HPDE6-E6E7 (cell line): ENCODE data around the gene LRBA.
"Not testable (repeated sequence)": the region's sequence is repeated elsewhere in the genome, so short reads cannot be mapped to it uniquely, and the experiment has no call there.

ENCODE experiments used
- DNase-seq: peaks from one replicate; pipeline ENCODE4 v3.0.0; 2011; ENCODE audit warnings: missing footprints; ENCODE audit errors: extremely low spot score

The LRBA gene

GRCh38 chr4:150423503-150423902 is 591.6 kb downstream of the LRBA start:
- DNase-seq, result no peak

- no peak for DNase-seq
Observed at GRCh38 chr4:150423074-150423473, 592.0 kb downstream of the LRBA start.

DNA sequence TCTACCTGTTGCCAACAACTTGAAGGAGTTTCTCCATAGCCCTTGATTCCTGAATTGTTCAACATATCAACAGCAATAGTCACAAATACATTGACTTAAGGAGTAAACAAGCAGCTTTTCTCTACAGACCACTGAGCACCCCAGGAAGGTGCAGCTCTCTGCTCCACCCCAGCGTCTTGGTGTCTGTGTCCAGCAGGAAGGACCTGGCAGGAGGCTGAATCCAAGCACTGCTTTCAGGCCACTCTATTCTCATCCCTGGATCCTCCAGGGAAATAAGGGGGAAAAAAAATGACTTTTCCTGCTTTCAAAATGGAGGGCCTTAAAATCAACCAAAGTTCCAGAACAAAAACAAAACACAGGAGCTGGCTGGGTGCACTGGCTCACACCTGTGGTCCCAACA is 593.5 kb downstream of the LRBA start:
- no peak for DNase-seq

- DNase-seq, result no peak
Observed at GRCh38 chr4:150419939-150420338, 595.1 kb downstream of the LRBA start.

- no peak for DNase-seq
Observed at GRCh38 chr4:150418757-150419410, 596.2 kb downstream of the LRBA start.

DNA sequence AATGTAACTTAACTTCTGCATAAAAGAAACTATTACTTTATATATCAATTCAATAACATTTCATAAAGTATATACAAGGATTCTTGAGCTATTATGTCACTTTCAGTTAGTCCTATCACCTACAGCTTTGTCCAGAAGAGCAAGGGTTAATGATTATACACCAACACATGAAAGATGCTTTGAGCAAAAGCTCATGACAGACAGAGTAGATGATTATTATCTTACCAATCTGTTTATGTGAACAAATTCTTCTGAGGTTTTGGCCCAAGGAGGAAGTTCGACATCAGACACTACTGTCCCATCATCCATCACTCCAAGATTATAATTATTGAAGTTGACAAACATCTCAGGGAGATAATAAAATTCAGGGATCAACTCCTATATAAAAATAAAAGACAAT is 599.9 kb downstream of the LRBA start:
- DNase-seq, result no peak

DNA sequence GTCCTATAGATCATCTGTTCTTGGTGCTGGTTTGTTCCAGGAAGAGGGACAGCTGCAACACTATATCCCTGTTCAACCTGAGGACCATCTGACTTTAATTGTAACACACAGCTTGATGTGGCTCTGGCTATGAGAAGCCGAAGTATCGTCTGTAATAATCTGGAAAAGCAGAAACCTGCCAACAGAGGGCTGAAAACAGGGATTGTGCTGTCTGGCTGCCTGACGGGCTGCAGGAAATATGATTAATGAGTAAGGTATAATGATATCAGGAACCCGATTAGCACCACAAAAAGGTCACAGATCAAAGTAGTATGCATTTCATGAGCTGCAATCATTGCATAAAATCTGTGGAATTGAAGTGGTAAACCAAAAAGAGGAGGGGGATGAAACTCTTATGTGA is 603.6 kb downstream of the LRBA start:
- no peak for DNase-seq

DNA sequence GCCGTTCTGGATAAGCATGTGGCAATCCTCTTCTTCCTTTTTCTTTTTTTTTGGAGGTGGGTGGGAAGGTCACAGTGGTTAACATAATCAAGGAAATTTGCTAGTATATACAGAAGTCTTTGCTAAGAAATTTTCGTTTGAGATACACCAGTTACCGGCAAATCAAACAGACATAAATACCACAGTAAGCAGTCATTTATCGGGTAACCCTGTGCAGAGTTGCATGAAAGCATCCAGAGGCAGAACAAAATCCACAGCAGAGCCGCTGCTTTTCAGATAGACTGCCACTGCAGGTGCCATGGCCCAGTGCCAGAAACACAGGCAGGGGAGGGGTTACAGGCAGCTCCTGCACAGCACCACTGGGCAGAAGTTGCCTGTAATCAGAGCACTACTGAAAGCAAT is 612.2 kb downstream of the LRBA start:
- no peak for DNase-seq

DNA sequence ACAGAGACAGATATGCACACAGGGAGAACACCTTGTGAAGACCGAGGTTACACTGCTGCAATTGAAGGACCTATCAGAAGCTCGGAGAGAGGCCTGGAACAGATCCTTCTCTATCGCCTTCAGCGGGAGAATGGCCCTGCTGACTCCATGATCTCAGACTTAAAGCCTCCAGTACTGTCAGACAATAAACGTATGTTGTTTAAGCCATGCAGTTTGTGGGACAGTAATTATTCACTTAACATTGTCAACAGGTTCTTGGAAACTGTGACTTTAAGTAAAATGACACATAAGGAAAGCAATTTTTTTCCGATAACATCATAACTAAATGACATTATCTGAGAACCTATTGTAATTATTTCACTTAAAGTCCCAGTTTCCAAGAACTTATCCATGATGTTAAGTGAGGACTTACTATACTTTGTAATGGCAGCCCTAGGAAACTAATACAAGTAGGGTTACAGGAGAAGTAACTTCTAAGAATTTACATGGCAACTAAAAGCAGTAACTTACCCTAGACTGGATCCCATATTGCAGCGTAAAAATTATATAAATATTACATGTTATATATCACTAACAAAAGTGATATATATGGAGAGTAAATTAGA is 613.9 kb downstream of the LRBA start:
- DNase-seq, result no peak

GRCh38 chr4:150395872-150396271 is 619.2 kb downstream of the LRBA start:
- DNase-seq, result no peak

DNA sequence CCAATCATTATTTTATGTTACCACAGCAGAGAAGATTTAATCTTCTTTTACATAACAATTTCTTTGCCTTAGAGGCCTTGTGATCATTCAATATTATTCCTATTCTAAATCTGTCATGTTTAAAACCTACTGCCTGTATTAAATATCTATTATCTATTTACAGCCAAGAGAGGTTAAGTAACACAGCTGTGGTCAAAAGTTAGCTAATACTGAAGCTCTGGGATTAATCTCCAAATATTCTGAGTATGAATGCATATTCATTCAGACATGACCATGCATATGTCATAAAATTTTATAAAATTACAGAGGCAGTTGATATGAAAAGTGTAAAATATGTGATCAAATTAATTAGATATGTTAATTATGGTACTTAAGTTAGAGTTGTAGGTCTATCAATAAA is 621.0 kb downstream of the LRBA start:
- no peak for DNase-seq

DNA sequence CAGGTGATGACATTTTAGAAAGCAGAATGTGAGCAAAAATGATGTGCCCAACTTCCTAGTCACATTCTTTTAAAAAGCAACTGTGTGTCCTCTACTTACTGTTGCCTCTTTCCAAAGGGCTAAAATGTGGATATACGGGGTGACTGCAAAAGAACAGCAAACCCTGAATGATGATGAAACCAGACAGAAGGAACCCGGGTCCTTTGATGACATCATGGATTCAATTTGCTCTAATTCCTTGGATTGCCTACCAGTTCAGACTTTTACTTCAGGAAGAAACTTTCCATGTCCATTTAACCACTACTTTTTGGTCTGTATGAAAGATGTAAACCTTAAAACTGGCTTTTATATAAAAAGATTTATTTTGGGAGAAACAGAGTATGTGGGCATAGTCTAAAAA is 624.0 kb downstream of the LRBA start:
- DNase-seq, result no peak

GRCh38 chr4:150390531-150390910 is 624.6 kb downstream of the LRBA start:
- DNase-seq, result no peak

GRCh38 chr4:150389896-150390530 is 625.1 kb downstream of the LRBA start:
- no peak for DNase-seq

- DNase-seq, result no peak
Observed at GRCh38 chr4:150387981-150388380, 627.1 kb downstream of the LRBA start.

DNA sequence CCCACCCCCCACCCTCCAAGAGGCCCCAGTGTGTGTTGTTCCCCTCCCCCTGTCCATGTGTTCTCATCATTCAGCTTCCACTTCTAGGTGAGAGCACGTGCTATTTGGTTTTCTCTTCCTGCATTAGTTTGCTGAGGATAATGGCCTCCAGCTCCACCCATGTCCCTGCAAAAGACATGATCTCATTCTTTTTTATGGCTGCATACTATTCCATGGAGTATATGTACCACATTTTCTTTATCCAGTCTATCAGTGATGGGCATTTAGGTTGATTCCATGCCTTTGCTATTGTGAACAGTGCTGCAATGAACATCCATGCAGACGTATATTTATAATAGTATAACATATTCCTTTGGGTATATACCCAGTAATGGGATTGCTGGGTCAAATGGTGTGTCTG is 628.7 kb downstream of the LRBA start:
- DNase-seq, result not testable (repeated sequence)

DNA sequence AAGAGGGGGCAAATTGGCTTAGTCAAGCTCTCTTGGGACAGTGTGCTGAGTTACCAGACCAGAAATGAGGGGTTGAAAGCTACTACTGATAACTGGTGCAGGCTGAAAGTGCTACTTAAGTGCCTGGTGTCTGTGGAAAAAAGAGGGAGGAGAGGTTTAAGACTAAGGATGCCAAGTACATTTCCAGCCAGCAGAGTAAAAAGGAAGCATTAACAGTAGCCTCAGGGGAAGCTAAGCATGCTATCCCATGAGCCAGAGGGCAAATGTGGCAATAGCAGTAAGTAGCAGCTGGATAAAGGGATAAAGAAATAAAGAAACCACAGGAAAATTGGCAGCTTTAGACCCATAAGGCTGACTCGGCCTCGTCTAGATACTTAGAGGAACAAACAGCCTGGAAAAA is 629.5 kb downstream of the LRBA start:
- no peak for DNase-seq

GRCh38 chr4:150384249-150384648 is 630.8 kb downstream of the LRBA start:
- no peak for DNase-seq

DNA sequence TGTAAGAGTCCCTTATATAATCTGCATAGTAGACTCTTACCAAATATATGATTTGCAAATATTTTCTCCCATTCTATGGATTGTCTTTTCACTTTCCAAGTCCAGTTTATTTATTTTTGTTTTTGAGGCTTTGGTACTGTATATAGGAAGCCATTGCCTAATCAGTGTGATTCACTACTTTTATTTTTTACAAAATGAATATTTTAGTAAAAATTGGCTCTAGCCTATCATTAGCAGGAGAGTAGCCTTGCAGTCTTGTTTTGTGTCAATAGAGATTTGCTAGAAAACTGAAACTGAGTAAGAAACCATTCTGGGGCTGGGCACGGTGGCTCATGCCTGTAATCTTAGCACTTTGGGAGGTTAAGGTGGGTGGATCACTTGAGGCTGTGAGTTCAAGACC is 633.1 kb downstream of the LRBA start:
- DNase-seq, result no peak

GRCh38 chr4:150381609-150382008 is 633.5 kb downstream of the LRBA start:
- no peak for DNase-seq

- DNase-seq, result no peak
Observed at GRCh38 chr4:150381036-150381435, 634.0 kb downstream of the LRBA start.

- DNase-seq, result no peak
Observed at GRCh38 chr4:150379454-150379853, 635.6 kb downstream of the LRBA start.

GRCh38 chr4:150375025-150375424 is 640.1 kb downstream of the LRBA start:
- DNase-seq, result no peak

GRCh38 chr4:150371869-150372268 is 643.2 kb downstream of the LRBA start:
- DNase-seq, result no peak
